GM12872 (cell line): ENCODE results near the gene TMEM59L.

Experiments
- CTCF ChIP-seq: IDR thresholded peaks from 3 replicates; pipeline ENCODE4 v1.5.1; 2011; ENCODE audit warnings: low read depth, mild to moderate bottlenecking, low read length, moderate library complexity; ENCODE audit not compliant: insufficient read depth

Gene TMEM59L

GRCh38 chr19:18605196-18605545 is 7.5 kb upstream of the TMEM59L start:
- TF ChIP-seq CTCF: no peak

GRCh38 chr19:18605546-18606280 is 7.0 kb upstream of the TMEM59L start:
- TF ChIP-seq CTCF: no peak

- no peak for TF ChIP-seq CTCF
Measured at GRCh38 chr19:18606281-18607225, 6.1 kb upstream of the TMEM59L start, which contains the start of gene CRLF1. CRLF1 (minus strand) TSS chr19:18606799; CDS start chr19:18606656, 143 bp downstream.

- no peak for TF ChIP-seq CTCF
Measured at GRCh38 chr19:18607226-18608101, 5.2 kb upstream of the TMEM59L start.

GRCh38 chr19:18608102-18608804 is 4.4 kb upstream of the TMEM59L start:
- no peak for TF ChIP-seq CTCF

GRCh38 chr19:18608805-18609716 is 3.6 kb upstream of the TMEM59L start:
- TF ChIP-seq CTCF: no peak
